ENCODE data around the gene CHMP4A.

DNA sequence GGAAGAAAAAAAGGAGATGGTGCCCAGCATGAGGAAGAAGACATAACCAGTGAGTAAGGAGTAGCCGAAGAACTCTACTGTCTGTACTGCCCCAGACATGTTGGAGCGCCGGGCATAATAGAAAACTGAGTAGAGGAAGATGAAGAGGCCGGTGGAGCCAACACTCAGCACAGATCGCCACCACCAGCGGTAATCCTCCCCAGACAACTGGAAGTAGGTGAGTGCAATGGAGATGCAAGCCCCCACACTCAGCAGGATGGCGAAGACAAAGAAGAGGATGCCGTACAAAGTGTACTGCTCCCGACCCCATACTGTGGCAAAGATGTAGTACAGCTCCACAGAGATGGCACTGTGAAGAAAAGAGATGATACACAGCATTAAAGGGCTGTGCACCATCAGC, 23.8 kb downstream of the CHMP4A start:
- TF ChIP-seq, protein P1, sequence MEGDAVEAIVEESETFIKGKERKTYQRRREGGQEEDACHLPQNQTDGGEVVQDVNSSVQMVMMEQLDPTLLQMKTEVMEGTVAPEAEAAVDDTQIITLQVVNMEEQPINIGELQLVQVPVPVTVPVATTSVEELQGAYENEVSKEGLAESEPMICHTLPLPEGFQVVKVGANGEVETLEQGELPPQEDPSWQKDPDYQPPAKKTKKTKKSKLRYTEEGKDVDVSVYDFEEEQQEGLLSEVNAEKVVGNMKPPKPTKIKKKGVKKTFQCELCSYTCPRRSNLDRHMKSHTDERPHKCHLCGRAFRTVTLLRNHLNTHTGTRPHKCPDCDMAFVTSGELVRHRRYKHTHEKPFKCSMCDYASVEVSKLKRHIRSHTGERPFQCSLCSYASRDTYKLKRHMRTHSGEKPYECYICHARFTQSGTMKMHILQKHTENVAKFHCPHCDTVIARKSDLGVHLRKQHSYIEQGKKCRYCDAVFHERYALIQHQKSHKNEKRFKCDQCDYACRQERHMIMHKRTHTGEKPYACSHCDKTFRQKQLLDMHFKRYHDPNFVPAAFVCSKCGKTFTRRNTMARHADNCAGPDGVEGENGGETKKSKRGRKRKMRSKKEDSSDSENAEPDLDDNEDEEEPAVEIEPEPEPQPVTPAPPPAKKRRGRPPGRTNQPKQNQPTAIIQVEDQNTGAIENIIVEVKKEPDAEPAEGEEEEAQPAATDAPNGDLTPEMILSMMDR (IDR thresholded peaks at IDR 0.05; ENCODE audit: low read depth, low read length) = no peak
- TF ChIP-seq MYC (IDR thresholded peaks at IDR 0.05; ENCODE audit: low read depth, low read length) (no peak), MAX (IDR thresholded peaks at IDR 0.05; ENCODE audit: low read depth, low read length) (no peak)
